NCI-H187 (cell line): ENCODE data around the gene DIPK1C.

Source experiments
- DNase-seq, 2 experiments: peaks; one replicate each; lab custom pipeline; 2025; lab: John Stamatoyannopoulos, UW

Gene DIPK1C

DNA sequence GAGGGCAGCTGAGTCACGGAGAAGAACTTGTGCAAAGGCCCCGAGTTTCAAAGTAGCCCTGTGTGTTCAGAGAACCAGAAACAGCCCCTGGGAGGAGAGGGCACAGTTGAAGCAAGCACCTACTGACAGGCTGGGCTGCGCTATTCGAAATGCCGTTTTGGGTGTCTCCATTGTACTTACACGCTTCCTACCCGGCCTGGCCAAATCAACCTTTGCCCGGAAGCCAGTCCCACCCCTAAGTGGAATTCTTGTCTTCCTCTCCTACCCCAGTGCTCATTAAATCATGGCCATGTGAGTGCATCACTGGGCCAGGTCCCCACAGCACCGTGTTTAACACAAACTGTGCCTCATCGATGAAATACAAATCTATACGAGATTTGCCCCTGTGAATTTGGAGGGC is 6.0 kb downstream of the DIPK1C start:
- DNase-seq: no peak

DNA sequence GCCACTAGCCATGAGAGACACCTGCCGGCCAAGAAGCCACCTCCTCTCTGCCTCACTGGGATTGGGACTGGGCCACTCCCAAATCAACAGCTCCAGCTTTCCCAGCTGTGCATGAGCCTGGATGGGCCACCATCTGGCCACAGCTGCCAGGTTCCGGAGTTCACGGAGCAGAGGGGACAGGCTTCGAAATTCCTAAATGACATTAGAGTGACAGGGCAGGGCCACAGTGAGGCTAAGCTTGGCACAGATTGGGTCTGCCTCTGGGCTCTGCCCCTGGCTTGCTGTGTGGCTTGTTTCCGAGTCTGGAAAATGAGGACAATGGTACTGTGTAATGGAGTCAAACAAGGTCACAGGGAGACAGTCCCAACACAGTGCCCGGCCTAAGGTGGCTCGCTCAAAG is 6.5 kb downstream of the DIPK1C start:
- no peak for DNase-seq

GRCh38 chr18:74447404-74448152 is 9.5 kb downstream of the DIPK1C start:
- DNase-seq: no peak

- DNase-seq: no peak
Observed at GRCh38 chr18:74446631-74447403, 10.3 kb downstream of the DIPK1C start.

DNA sequence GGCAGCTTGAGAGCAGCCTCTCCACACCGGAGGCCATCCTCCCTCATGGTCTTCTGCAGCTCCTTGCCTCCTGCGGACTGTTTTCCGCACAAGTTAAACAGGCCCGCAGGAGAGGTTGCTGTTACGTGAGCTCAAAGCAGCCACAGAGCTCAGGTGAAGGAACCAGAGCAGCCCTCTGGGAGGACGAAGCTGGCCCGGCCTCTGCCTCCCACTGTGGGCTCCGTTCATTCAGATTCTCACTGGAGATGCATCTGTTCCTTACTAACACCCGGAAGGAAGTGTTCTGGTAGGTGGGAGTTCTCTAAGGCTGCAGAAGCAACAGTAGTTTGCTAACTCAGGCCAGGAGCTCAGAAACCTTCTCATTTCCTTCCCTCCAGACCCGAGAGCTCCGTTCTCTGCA is 10.9 kb downstream of the DIPK1C start:
- no peak for DNase-seq

- DNase-seq: no peak
Observed at GRCh38 chr18:74445585-74445984, 11.5 kb downstream of the DIPK1C start.

DNA sequence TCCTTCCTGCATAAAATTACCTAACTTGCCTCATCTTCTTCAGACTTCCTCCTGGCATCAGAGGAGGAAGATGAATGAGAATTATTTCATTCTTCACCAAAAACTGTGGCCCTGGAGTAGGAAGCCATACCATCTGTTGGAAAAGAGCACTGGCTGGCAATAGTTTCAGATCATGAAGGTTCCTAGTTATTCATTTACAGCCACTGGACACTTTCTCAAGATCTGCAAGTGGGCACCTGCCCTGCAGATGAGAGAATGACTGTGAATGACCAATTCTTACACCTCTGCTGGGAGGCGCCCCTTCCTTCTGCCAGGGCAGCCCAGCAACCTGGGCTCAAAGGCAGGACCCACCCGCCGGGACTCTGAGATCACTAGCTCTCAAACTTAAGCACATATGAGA is 13.0 kb downstream of the DIPK1C start:
- no peak for DNase-seq

DNA sequence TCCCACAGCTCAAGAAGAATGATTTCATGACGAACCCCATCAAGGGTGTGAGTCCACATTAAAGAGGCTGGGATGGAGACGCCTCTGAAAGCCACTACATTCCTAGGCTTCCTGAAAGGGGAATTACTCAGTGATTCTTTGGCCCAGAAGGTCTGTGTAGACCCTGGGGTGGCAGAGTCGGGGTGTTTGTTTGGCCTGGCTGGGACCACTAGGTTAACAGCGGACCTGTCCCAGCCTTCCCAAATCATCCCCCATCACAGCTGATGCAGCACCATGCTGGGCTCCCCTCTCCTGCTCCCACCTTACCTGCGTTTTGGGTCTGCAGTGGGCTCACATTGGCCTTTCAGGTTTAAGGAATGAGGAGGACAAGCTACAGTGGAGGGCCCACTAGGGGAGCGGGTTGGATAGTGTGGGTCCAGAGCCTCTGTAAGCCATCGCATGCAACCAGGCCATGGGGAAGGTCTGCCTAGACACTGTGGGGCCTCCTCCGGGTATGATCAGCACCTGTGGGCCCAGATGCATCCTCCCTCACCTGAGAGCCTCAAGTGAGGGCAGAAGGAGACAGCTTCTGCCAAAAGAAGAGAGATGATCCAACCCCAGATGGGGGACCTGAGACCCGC is 16.2 kb downstream of the DIPK1C start:
- no peak for DNase-seq

DNA sequence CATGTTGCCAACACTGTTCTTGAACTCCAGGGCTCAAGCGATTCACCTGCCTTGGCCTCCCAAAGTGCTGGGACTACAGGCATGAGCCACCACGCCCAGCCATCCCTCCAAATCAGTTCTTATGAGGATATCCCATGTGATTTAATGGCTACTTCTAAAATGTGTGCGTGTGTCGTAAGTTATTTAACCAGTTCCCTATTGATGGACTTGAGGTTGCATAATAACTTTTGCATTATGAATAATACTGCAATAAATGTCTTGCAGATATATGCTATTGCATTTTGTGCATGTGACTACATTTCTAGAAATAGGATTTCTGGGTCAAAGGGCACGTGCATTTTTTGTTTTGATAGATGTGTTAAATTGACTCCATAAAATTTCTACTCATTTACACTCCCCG is 19.0 kb downstream of the DIPK1C start:
- DNase-seq: no peak

- no peak for DNase-seq
Observed at GRCh38 chr18:74436158-74436769, 20.8 kb downstream of the DIPK1C start.

DNA sequence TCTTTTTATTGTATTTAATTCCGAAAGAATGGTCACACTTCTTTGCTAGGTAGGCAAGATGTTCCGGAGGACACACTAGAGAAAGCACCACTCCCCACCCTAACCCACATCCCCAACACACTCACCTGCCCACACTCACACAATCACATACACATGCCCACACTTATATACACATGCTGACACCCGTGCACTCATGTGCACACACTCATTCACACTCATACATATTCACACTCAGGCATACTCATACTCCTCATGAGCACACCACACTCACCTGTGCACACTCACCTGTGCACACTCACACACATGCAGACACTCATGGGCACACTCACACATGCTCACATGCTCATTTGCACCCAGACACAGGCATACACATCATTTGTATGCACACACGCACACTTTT is 21.4 kb downstream of the DIPK1C start:
- DNase-seq: no peak

GRCh38 chr18:74434466-74434865 is 22.6 kb downstream of the DIPK1C start:
- no peak for DNase-seq

DNA sequence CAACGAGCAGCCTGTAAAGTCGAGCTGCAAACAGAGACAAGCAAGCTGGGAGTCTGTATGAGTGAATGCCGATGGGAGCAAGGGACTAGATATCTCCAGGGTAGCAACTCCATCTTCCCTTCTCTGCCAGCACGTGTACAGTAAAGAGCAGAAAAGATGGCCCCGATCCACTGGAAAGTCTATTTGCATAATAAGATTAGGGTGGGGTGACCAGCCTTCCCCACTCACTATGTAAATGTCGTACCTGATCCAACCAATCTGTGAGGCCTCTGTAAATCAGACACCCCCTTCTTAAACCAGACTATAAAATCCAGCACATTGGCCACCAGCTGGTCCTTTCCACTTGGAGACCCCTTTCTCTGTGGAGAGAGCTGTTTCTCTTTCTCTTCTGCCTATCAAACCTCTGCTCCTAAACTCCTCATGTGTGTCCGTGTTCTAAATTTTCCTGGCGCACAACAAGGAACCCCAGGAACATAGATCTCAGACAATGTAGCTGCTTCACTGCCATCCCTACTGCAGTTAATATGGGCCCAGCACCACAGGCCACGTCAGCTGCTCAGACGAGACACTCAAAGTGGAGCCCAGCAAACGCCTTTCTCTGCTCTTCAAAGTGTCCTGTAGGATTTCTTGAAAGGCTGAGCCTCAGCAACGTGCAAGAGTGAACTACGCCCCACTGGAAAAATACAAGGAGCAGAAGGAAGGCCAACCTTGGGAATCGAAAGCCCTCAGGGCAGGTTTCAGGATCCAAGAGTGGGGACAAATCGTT is 26.1 kb downstream of the DIPK1C start:
- no peak for DNase-seq

- DNase-seq: no peak
Observed at GRCh38 chr18:74430231-74430630, 26.9 kb downstream of the DIPK1C start.

GRCh38 chr18:74429096-74429495 is 28.0 kb downstream of the DIPK1C start:
- DNase-seq: no peak

DNA sequence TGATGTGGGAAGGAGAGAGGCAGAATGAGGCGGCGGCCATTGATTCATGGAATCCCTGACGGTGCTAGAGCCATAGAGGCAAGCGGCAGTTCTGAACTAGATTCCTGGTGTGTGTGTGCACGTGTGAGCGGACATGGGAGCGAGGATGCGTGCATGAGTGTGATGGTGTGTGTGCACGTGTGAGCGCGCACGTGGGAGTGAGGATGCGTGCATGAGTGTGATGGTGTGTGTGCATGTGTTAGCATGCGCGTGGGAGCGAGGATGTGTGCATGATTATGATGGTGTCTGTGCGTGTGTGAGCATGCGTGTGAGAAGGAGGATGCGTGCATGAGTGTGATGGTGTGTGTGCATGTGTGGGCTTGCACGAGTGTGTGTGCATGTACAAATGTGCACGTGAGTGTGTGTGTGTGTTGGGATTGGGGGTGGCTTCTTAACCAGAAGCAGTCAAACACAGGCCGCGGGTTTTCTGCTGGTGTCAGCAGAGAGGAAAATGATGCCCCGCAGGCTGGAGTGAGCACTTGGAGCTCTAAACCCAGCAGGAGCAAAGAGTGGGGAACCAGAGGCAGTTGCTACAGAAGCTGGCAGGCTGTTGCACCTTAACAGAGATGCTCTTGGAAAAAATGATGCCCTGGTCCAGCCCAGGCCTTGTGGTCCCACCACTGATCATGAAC is 29.5 kb downstream of the DIPK1C start:
- DNase-seq: no peak

DNA sequence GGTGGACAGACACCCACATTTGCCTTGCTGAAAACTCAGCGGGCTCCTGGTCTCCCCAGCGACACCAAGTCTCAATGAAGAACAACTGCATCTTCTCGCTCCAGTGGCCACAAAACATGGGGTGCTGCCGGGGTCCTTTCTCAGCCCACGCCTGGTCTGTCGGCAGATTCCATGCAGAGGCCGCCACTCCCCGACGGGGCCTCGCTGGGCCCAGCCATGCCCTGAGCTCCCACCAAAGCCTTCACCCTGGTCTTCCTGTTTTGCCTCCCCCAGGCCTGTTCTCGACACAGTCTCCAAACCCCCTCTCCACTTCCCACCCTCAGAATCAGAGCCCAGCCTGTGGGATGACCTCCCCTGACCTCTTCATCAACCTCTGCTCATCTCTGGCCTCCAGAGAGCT is 31.2 kb downstream of the DIPK1C start:
- no peak for DNase-seq

- DNase-seq: no peak
Observed at GRCh38 chr18:74425161-74425560, 31.9 kb downstream of the DIPK1C start.

DNA sequence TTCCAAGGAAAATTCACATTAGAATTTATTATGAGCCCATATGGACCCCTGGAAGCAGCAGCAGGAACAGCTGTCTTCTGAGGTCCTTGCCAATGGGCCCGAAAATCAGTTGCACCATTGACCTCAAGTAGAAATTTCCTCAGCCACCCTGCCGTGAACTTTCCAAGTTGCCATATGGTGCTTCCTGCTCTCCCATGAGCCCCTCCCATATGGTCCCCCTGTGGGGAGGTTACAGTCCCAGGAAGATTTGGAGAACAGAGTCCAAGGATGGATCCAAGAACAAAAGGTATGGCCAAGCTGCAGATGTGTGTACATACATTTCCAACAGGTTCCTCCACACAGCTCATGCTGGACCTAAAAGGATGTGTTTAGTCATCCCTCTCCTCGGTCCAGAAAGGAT is 34.6 kb downstream of the DIPK1C start:
- no peak for DNase-seq

- no peak for DNase-seq
Observed at GRCh38 chr18:74420926-74421325, 36.2 kb downstream of the DIPK1C start.

GRCh38 chr18:74420481-74420880 is 36.6 kb downstream of the DIPK1C start:
- no peak for DNase-seq
